Osteocyte (in vitro differentiated cells): ENCODE measurements around the gene TXNDC11. TPM values are rescaled to one million over a fixed set of nuclear protein-coding genes. Genes with fewer than 3 reads are reported as not detected.

Experiments
- DNase-seq: peaks from one replicate; pipeline ENCODE4 v3.0.0; 2021; ENCODE audit warnings: mixed read lengths; ENCODE audit not compliant: unreplicated experiment; ENCODE audit errors: extremely low spot score
- H3K27ac Mint-ChIP-seq: one replicate; pipeline ENCODE4 v1.8.0; 2021; ENCODE audit warnings: mild to moderate bottlenecking, mixed read lengths; ENCODE audit not compliant: unreplicated experiment
- H3K27me3 Mint-ChIP-seq: one replicate; pipeline ENCODE4 v1.8.0; 2021; ENCODE audit warnings: mixed read lengths; ENCODE audit not compliant: unreplicated experiment
- H3K36me3 Mint-ChIP-seq: one replicate; pipeline ENCODE4 v1.8.0; 2021; ENCODE audit warnings: mixed read lengths; ENCODE audit not compliant: unreplicated experiment
- H3K4me1 Mint-ChIP-seq: one replicate; pipeline ENCODE4 v1.8.0; 2021; ENCODE audit warnings: mixed read lengths; ENCODE audit not compliant: unreplicated experiment
- H3K4me3 Mint-ChIP-seq: one replicate; pipeline ENCODE4 v1.8.0; 2021; ENCODE audit warnings: mild to moderate bottlenecking, moderate library complexity, mixed read lengths; ENCODE audit not compliant: unreplicated experiment
- H3K9me3 Mint-ChIP-seq: one replicate; pipeline ENCODE4 v1.8.0; 2021; ENCODE audit warnings: mixed read lengths; ENCODE audit not compliant: unreplicated experiment
- CTCF ChIP-seq: fragments of 200-600 bp; sonication (generic); IDR thresholded peaks from 2 replicates; pipeline ENCODE4 v1.5.0; 2021; ENCODE audit warnings: antibody characterized with exemption, mild to moderate bottlenecking, moderate library complexity
- total RNA-seq: library from RNA; stranded (reverse); gene quantifications from 2 replicates; pipeline ENCODE4 v1.2.1, GENCODE V29; 2021

Gene TXNDC11
- total RNA-seq, 1 donor from 2014 or later: 31.9 TPM

GRCh38 chr16:11671676-11672075 lies 71.0 kb downstream of the TXNDC11 start:
- no peak for TF ChIP-seq CTCF
- Mint-ChIP-seq H3K36me3 (peaks cover 6% of the 10 kb centered on the region), H3K9me3 (no peaks in the 10 kb centered on the region), H3K27me3 (no peaks in the 10 kb centered on the region), H3K4me3 (no peak overlapping the region), H3K4me1 (peaks cover 35% of the 10 kb centered on the region), H3K27ac (no peak overlapping the region)
- DNase-seq: no peak

GRCh38 chr16:11671271-11671670 lies 71.4 kb downstream of the TXNDC11 start:
- no peak for TF ChIP-seq CTCF
- Mint-ChIP-seq H3K9me3 (no peaks in the 10 kb centered on the region), H3K36me3 (peaks cover 6% of the 10 kb centered on the region), H3K4me3 (no peak overlapping the region), H3K27ac (no peak overlapping the region), H3K4me1 (peaks cover 35% of the 10 kb centered on the region), H3K27me3 (no peaks in the 10 kb centered on the region)
- no peak for DNase-seq

- no peak for TF ChIP-seq CTCF
- H3K27me3 Mint-ChIP-seq: no peaks in the 10 kb centered on the region
- H3K9me3 Mint-ChIP-seq: no peaks in the 10 kb centered on the region
- H3K4me1 Mint-ChIP-seq: peaks cover 34% of the 10 kb centered on the region
- peaks cover 3% of the 10 kb centered on the region for H3K36me3 Mint-ChIP-seq
- DNase-seq: no peak
- no peak overlapping the region for H3K27ac Mint-ChIP-seq
- peak overlapping the region; percentile 72 for H3K4me3 Mint-ChIP-seq
Observed at GRCh38 chr16:11670171-11671131, 72.2 kb downstream of the TXNDC11 start.

- peak overlapping the region; percentile 31 for H3K27ac Mint-ChIP-seq
- no peak for TF ChIP-seq CTCF
- H3K4me1 Mint-ChIP-seq: peaks cover 30% of the 10 kb centered on the region
- DNase-seq: no peak
- H3K9me3 Mint-ChIP-seq: no peaks in the 10 kb centered on the region
- H3K4me3 Mint-ChIP-seq: peak overlapping the region; percentile 72
- peaks cover 3% of the 10 kb centered on the region for H3K36me3 Mint-ChIP-seq
- H3K27me3 Mint-ChIP-seq: no peaks in the 10 kb centered on the region
Observed at GRCh38 chr16:11669380-11670146, 73.1 kb downstream of the TXNDC11 start.
